Stimulated activated CD8-positive, alpha-beta memory T cell treated with anti-CD3 and anti-CD28 coated beads, Interleukin-7, amount 100 ng/mL, for 4 hours (primary cell): ENCODE results near the gene PGBD2.
"Not testable (repeated sequence)": the region's sequence is repeated elsewhere in the genome, so short reads cannot be mapped to it uniquely, and the experiment has no call there.

Source experiments
- DNase-seq, 2 donors: peaks; one replicate each; pipeline ENCODE4 v3.0.0-alpha.2; 2020; ENCODE audit warnings: low read depth in 2 of 2

The PGBD2 gene

DNA sequence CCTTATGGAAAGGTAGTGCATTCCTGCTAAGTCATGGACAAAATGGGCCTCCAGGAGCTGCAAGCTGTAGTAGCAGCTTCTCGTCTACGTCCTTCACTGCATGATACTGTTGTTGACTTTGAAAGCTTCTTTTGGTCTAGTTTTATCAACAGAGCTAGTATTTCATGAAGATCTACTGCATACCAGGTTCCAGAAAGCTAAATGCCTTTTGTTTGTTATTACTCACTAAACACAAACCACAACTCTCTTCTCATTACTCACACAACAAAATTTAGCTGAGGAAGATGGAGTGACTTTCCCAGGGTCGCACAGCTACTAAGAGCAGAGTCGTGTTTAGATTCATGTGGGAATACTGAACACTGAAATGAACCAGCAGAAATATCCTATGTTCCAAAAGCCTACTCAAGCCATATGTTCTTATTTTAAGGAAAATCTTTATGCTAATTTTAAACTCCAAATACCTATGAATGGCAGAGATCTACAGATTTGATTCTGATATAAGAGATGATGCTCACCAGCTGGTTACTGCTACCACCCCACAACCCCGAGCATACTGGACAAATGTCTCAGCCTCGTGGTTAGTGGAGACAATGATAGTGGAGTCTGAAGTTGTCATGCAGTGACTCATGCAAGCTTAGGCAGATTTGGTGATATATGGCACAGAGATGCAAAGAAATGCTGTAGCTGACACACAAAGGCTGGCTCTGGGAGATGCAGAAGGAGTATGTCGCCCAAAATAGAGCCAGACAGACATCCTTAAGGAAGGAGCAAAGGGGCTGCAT is 20.6 kb downstream of the PGBD2 start:
- DNase-seq: no peak

DNA sequence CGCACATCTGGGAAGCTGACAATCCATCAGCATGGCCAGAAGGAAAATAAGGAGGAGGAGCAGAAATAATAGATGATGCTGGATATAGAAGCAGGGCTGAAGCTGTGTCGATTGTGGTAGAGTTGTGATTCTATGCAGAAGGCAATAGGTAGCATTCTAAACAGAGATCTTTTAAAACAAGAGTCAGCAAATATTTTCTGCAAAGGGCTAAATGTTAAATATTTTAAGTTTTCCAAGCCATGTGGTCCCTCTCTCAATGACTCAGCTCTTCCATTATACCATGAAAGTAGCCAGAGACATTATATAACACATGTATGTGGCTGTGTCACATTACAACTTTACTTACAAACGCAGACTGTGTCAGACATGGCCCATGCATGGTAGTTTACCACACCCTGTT is 21.2 kb downstream of the PGBD2 start:
- DNase-seq: not testable (repeated sequence)

GRCh38 chr1:248928122-248928521 is 22.1 kb downstream of the PGBD2 start:
- not testable (repeated sequence) for DNase-seq

DNA sequence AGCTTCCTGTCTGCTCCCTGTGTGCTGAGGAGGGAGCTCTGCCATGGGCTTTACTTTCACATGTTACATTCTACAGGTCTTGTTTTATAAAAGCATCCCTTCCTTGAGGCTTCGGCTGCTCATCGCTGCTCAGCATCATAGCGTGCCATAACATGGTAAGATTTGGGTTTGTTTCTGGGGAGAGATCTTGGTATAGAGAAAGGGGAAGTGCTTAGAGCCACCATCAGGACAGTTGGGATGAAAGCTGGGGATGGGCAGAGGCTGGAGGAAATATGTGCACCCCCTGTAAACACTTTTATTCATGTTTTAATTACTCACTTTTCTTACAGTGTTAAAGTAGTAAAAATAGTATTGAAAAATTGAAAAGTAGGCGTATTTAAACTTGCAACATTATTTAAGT is 24.0 kb downstream of the PGBD2 start:
- DNase-seq: not testable (repeated sequence)

DNA sequence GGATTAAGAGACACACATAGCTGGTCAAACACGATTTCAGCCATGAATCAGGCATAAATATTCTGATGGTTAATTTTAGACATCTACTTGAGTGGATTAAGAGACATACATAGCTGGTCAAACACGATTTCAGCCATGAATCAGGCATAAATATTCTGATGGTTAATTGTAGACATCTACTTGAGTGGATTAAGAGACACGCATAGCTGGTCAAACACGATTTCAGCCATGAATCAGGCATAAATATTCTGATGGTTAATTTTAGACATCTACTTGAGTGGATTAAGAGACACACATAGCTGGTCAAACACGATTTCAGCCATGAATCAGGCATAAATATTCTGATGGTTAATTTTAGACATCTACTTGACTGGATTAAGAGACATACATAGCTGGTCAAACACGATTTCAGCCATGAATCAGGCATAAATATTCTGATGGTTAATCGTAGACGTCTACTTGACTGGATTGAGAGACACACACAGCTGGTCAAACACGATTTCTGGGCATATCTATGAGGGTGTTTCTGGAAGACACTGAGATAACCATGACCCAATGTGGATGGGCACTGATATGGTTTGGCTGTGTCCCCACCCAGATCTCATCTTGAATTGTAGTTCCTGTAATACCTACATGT is 32.3 kb downstream of the PGBD2 start:
- DNase-seq: not testable (repeated sequence)

DNA sequence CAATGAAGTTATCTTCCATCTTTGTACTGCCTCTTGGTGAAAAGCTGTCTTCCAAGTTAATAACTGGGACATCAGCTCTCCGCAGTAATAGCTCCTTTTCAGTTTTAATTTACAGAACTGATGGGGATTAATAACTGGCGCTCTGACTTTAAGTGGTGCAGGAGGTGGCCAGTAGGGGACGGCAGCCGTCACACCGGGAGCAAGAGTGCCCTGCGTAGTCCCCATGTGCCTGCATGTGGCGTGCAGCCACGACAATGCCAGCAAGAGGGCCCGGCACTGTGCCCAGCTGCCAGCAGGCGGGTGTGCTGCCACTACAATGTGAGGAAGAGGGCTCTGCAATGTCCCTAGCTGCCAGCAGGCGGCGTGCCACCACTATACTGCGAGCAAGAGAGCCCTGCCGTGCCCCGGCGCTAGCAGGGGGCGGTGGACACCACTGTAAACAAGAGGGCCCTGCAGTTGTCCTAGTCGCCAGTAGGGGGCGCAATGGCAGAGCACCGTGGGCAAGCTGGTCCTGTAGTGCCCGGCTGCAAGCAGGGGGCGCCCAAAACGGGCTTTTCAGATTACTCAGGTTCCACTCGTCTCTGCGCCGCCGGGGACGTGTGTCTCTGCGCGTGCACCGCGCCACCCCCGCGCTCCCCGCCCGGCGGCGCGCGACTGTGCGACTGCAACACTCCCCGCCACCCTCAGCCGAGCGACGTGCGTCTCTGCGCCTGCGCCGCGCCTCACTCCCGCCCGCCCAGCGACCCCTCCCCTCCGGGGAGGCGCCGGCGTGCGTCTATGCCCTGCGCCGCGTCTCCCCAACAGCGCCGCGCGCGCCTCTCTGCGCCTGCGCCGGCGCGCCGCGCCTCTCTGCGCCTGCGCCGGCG is 38.3 kb downstream of the PGBD2 start:
- not testable (repeated sequence) for DNase-seq

GRCh38 chr1:248945000-248945423 is 39.0 kb downstream of the PGBD2 start:
- not testable (repeated sequence) for DNase-seq

- DNase-seq: not testable (repeated sequence)
These were observed 39.4 kb downstream of the PGBD2 start for GRCh38 chr1:248945453-248945852.

DNA sequence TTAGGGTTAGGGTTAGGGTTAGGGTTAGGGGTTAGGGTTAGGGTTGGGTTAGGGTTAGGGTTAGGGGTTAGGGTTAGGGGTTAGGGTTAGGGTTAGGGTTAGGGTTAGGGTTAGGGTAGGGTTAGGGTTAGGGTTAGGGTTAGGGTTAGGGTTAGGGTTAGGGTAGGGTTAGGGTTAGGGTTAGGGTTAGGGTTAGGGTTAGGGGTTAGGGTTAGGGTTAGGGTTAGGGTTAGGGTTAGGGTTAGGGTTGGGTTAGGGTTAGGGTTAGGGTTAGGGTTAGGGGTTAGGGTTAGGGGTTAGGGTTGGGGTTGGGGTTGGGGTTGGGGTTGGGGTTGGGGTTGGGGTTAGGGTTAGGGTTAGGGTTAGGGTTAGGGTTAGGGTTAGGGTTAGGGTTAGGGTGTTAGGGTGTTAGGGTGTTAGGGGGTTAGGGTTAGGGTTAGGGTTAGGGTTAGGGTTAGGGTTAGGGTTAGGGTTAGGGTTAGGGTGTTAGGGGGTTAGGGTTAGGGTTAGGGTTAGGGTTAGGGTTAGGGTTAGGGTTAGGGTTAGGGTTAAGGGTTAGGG is 39.9 kb downstream of the PGBD2 start:
- not testable (repeated sequence) for DNase-seq
